Measurements from ENCODE around the gene KIAA0513.
"Not testable (repeated sequence)": the region's sequence is repeated elsewhere in the genome, so short reads cannot be mapped to it uniquely, and the experiment has no call there.

KIAA0513 gene

DNA sequence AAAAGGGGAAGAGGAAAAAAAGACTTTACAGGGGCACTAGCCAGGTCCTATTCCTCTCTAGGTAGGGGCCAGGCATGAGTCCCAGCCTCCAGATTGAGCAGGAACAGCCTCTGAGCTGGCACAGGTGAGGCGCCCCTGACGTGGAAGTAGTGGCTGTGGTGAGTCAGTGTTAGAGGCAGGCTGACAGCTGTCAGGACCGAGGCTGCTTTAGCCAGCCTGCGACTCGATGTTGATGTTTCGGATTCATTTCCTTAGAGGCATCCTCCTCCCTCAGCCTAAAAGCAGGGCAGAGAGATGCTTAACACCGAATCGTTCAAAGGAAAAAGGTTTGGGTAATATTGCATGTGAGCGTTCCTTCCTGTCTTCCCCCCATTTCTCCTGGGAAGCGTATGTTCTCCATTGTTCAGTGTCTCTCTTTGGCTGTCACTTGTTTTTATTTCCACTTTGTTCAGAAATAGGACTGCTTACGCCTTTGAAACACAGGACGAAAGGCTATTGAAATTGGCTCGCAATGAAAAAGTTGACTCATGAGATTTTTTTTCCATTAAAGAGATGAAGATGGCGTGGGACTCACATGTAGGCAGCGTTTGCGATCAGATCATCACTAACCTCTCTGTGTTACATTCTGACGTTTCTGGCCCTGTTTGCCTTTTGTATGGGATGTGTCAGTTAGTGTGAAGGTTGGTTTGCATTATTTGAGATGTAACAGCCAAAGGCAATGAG is 1.3 kb downstream of the KIAA0513 start:
- H3K4me3 ChIP-seq (ENCODE audit: low read depth, low read length) = peak overlapping the region; percentile 83
- TF ChIP-seq CTCF (IDR thresholded peaks at IDR 0.05; ENCODE audit: control insufficient read depth, extremely low read depth, insufficient read depth) = no peak
- DNase-seq (ENCODE audit: low read depth) = no peak

- TF ChIP-seq CTCF (IDR thresholded peaks at IDR 0.05; ENCODE audit: control insufficient read depth, extremely low read depth, insufficient read depth) = no peak
- H3K4me3 ChIP-seq (ENCODE audit: low read depth, low read length) = no peak overlapping the region
- DNase-seq (ENCODE audit: low read depth) = no peak
These were observed 1.8 kb downstream of the KIAA0513 start for GRCh38 chr16:85029408-85029784.

- H3K4me3 ChIP-seq (ENCODE audit: low read depth, low read length) = no peak overlapping the region
- DNase-seq (ENCODE audit: low read depth) = no peak
- no peak for TF ChIP-seq CTCF (IDR thresholded peaks at IDR 0.05; ENCODE audit: control insufficient read depth, extremely low read depth, insufficient read depth)
These were observed 2.4 kb downstream of the KIAA0513 start for GRCh38 chr16:85029981-85030401.

DNA sequence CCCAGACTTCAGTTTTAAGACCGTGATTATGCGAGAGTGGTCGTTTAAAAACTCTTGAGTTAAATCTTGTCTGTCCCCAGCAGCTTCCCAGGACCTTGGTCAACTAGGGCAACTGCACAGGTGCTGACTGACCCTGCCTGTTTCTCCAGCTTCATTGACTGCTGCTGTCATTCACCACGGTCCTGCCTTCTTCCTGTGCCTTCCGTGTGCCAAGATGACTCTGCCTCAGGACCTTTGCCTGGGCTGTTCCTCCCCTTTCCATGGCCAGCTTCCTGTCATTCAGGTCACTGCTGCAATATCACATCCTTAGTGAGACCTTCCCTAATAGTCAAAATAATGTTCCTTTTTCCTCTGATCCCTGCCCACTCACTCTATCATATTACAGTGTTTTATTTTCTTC is 3.9 kb downstream of the KIAA0513 start:
- H3K4me3 ChIP-seq (ENCODE audit: low read depth, low read length) = no peak overlapping the region
- no peak for DNase-seq (ENCODE audit: low read depth)
- no peak for TF ChIP-seq CTCF (IDR thresholded peaks at IDR 0.05; ENCODE audit: control insufficient read depth, extremely low read depth, insufficient read depth)

GRCh38 chr16:85032187-85032586 is 4.6 kb downstream of the KIAA0513 start:
- H3K4me3 ChIP-seq (ENCODE audit: low read depth, low read length); DNase-seq (ENCODE audit: low read depth): not testable (repeated sequence)

DNA sequence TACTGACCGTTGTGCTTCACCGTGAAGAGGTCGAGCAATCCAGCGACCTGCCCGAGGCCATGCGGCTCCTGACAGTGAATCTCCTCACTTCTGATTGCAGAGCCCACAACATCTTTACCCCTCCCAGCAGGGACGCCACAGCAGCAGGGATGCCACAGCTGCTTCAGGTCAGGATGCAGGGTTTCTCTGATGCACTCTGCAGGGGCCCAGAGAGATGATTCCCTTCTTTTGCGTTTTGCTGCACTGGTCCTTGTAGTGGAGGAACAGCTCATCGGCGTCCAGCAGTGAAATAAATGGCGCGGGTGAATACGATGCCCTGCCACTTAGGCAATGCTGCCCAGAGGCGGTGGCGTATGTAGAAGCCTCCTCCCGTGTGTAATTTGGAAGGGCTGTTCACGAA is 5.6 kb downstream of the KIAA0513 start:
- H3K4me3 ChIP-seq (ENCODE audit: low read depth, low read length) = no peak overlapping the region
- no peak for DNase-seq (ENCODE audit: low read depth)
- TF ChIP-seq CTCF (IDR thresholded peaks at IDR 0.05; ENCODE audit: control insufficient read depth, extremely low read depth, insufficient read depth) = no peak

GRCh38 chr16:85034591-85035433 is 7.2 kb downstream of the KIAA0513 start:
- DNase-seq (ENCODE audit: low read depth) = no peak
- H3K4me3 ChIP-seq (ENCODE audit: low read depth, low read length) = no peak overlapping the region
- no peak for TF ChIP-seq CTCF (IDR thresholded peaks at IDR 0.05; ENCODE audit: control insufficient read depth, extremely low read depth, insufficient read depth)

Data from LNCaP clone FGC (cell line).